ENCODE results near the gene MOB3B. TPM values are rescaled to one million over a fixed set of nuclear protein-coding genes. Genes with fewer than 3 reads are reported as not detected.

MOB3B gene
- total RNA-seq, 1 donor from 2014 or later, result 14.8 TPM

- H3K4me3 Mint-ChIP-seq, result no peak overlapping the region
- H3K9me3 Mint-ChIP-seq, result no peaks in the 10 kb centered on the region
- DNase-seq (ENCODE audit: low spot score in 2 of 2, unreplicated experiment in 2 of 2), result no peak
- no peaks in the 10 kb centered on the region for H3K27me3 Mint-ChIP-seq (ENCODE audit: low read depth)
- peaks cover 10% of the 10 kb centered on the region for H3K4me1 Mint-ChIP-seq
- no peak overlapping the region for H3K27ac Mint-ChIP-seq
- H3K36me3 Mint-ChIP-seq, result no peaks in the 10 kb centered on the region
- no peak for TF ChIP-seq CTCF (IDR thresholded peaks at IDR 0.05; ENCODE audit: unreplicated experiment)
Measured at GRCh38 chr9:27279611-27280010, 250.0 kb downstream of the MOB3B start.

DNA sequence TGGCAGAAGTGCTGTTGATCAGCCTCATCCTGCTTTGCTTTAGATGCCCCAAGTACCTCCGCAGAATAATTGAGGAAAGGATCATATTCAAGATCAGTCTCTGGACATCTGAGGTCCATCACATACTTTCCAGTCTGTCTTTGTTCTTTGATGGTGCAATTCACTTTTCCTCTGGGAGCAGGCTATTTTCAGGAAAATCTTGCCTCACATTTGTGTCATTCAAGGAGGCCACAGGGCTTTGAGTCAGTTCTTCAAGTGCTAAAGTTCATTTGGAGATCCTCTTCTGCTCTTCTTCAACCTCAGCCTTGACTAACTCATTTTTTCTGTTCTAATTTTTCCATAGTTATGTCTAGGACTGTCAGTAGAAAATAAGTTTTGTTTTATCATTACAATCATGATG lies 251.2 kb downstream of the MOB3B start:
- Mint-ChIP-seq H3K27ac (no peak overlapping the region), H3K36me3 (no peaks in the 10 kb centered on the region), H3K4me3 (no peak overlapping the region), H3K9me3 (no peaks in the 10 kb centered on the region), H3K27me3 (ENCODE audit: low read depth) (no peaks in the 10 kb centered on the region), H3K4me1 (peaks cover 10% of the 10 kb centered on the region)
- no peak for TF ChIP-seq CTCF (IDR thresholded peaks at IDR 0.05; ENCODE audit: unreplicated experiment)
- DNase-seq (ENCODE audit: low spot score in 2 of 2, unreplicated experiment in 2 of 2), result no peak

GRCh38 chr9:27276193-27277030 lies 253.2 kb downstream of the MOB3B start:
- peak; percentile 95 for TF ChIP-seq CTCF (IDR thresholded peaks at IDR 0.05; ENCODE audit: unreplicated experiment)
- Mint-ChIP-seq H3K36me3 (no peaks in the 10 kb centered on the region), H3K4me1 (peaks cover 10% of the 10 kb centered on the region), H3K27ac (no peak overlapping the region), H3K4me3 (peak overlapping the region; percentile 17), H3K9me3 (no peaks in the 10 kb centered on the region), H3K27me3 (ENCODE audit: low read depth) (no peaks in the 10 kb centered on the region)
- DNase-seq (ENCODE audit: low spot score in 2 of 2, unreplicated experiment in 2 of 2), result no peak

Other genes starting within 250 kb of the MOB3B start
- gene EQTN, start 232.7 kb downstream of the MOB3B start, total RNA-seq, result 0.71 to 1.4 TPM (median 1.2 TPM) in 3 replicates
- gene IFNK, start 5.5 kb downstream of the MOB3B start, total RNA-seq, result not detected in 3 replicates
- 22.0 to 22.9 TPM (median 22.0 TPM) in 3 replicates for gene C9orf72, start 43.7 kb upstream of the MOB3B start, total RNA-seq

All from mesothelial cell of epicardium (in vitro differentiated cells).